Tibial artery (tissue), 4 donors: ENCODE results near the gene DIDO1.

Experiments
- DNase-seq, 2 donors: peaks; one replicate each; pipeline ENCODE4 v3.0.0-alpha.2; 2019
- H3K27ac ChIP-seq, 2 donors: fragments of 200-600 bp; sonication (generic) in 1 of 2; 1 replicate in 1 of 2; 2 replicates in 1 of 2; pipeline ENCODE4 v1.5.1; 2018 to 2019; ENCODE audit warnings: mild to moderate bottlenecking in 1 of 2
- H3K27me3 ChIP-seq, 2 donors: fragments of 200-600 bp; sonication (generic) in 1 of 2; one replicate each; pipeline versions ENCODE4 v1.5.1 to v1.6.0; 2016 to 2019
- H3K36me3 ChIP-seq, 3 donors: fragments of 200-600 bp; sonication (generic) in 2 of 3; one replicate each; pipeline ENCODE4 v1.5.1; 2016 to 2019; ENCODE audit warnings: mild to moderate bottlenecking in 2 of 3
- H3K4me1 ChIP-seq, 4 donors: fragments of 200-600 bp; sonication (generic) in 2 of 4; 1 replicate in 3 of 4; 2 replicates in 1 of 4; pipeline ENCODE4 v1.5.1; 2016 to 2019
- H3K4me3 ChIP-seq, 2 donors: fragments of 200-600 bp; sonication (generic) in 1 of 2; 1 replicate in 1 of 2; 2 replicates in 1 of 2; pipeline ENCODE4 v1.5.1; 2018 to 2019; ENCODE audit warnings: mild to moderate bottlenecking in 2 of 2
- H3K9me3 ChIP-seq, 3 donors: fragments of 200-600 bp; sonication (generic) in 1 of 3; one replicate each; pipeline ENCODE4 v1.5.1; 2016 to 2019
- intact Hi-C: fragments of 100-400 bp; cut with DNase I; formaldehyde crosslinking; loops from one replicate; pipeline ENCODE4 v1.15.0; 2023; ENCODE audit warnings: low total_unique reads
- TF ChIP-seq, protein P1 (sequence below), 2 experiments: fragments of 200-600 bp in 1 of 2; fragments of 450-650 bp in 1 of 2; IDR thresholded peaks; one replicate each; pipeline ENCODE4 v1.5.1; 2017 to 2019; ENCODE audit warnings: antibody characterized with exemption in 2 of 2, mild to moderate bottlenecking in 1 of 2, moderate library complexity in 1 of 2

DIDO1 gene

GRCh38 chr20:62917720-62918119, 8.6 kb downstream of the DIDO1 start:
- Histone ChIP-seq H3K36me3 (peaks cover 3 to 10% (median 4%) of the 10 kb centered on the region in 3 donors), H3K4me3 (no peak overlapping the region), H3K27ac (no peak overlapping the region), H3K4me1 (peaks cover 0 to 98% (median 79%) of the 10 kb centered on the region in 4 donors), H3K27me3 (no peaks in the 10 kb centered on the region), H3K9me3 (no peaks in the 10 kb centered on the region)
- TF ChIP-seq, protein P1, sequence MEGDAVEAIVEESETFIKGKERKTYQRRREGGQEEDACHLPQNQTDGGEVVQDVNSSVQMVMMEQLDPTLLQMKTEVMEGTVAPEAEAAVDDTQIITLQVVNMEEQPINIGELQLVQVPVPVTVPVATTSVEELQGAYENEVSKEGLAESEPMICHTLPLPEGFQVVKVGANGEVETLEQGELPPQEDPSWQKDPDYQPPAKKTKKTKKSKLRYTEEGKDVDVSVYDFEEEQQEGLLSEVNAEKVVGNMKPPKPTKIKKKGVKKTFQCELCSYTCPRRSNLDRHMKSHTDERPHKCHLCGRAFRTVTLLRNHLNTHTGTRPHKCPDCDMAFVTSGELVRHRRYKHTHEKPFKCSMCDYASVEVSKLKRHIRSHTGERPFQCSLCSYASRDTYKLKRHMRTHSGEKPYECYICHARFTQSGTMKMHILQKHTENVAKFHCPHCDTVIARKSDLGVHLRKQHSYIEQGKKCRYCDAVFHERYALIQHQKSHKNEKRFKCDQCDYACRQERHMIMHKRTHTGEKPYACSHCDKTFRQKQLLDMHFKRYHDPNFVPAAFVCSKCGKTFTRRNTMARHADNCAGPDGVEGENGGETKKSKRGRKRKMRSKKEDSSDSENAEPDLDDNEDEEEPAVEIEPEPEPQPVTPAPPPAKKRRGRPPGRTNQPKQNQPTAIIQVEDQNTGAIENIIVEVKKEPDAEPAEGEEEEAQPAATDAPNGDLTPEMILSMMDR (IDR thresholded peaks at IDR 0.05) = no peak
- peak in 1 of 2 donors; percentile 20 for DNase-seq
- intact Hi-C loops = no loop called here

DNA sequence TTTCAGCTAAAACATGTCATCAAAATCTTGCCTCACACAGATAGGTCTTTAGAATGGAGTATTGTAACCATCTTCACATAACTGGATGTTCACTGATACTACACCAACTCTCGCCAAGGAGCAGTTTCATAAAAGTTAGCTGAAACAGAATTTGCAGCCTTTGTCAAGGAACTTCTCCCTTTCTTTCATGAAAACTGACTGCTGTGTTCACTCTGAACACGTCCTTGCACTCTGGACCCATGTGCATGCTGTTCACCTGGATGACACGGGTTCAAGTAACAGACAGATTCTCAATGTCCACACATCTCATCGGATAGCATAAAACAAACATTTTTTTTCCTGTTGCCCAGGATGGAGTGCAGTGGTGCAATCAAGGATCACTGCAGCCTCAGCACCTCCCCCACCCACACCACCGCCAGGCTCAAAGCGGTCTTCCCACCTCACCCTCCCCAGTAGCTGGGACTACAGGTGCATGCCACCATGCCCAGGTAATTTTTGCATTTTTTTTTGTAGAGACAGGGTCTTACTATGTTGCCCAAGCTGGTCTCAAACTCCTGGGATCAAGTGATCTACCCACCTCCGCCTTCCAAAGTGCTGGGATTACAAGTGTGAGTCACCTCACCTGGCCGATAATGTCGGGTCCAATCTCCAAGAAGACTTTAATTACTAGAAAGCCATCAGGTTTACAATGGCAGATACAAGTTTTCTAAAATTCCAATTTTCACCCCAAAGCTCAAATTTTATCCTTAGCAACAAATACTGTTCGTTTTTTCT, 9.4 kb downstream of the DIDO1 start:
- peak in 1 of 2 donors; percentile 27 for DNase-seq
- peaks cover 7 to 18% (median 9%) of the 10 kb centered on the region in 3 donors for H3K36me3 ChIP-seq
- intact Hi-C loops = no loop called here
- peaks cover 0 to 96% (median 73%) of the 10 kb centered on the region in 4 donors for H3K4me1 ChIP-seq
- TF ChIP-seq, protein P1 (IDR thresholded peaks at IDR 0.05) = no peak
- no peaks in the 10 kb centered on the region for H3K27me3 ChIP-seq
- no peak overlapping the region for H3K27ac ChIP-seq
- no peaks in the 10 kb centered on the region for H3K9me3 ChIP-seq
- no peak overlapping the region for H3K4me3 ChIP-seq

GRCh38 chr20:62914970-62915457, 11.3 kb downstream of the DIDO1 start:
- H3K4me3 ChIP-seq = no peak overlapping the region

GRCh38 chr20:62914436-62914835, 11.9 kb downstream of the DIDO1 start:
- Histone ChIP-seq H3K27me3 (no peaks in the 10 kb centered on the region), H3K27ac (no peak overlapping the region), H3K4me3 (no peak overlapping the region), H3K9me3 (no peaks in the 10 kb centered on the region), H3K4me1 (peaks cover 0 to 74% (median 55%) of the 10 kb centered on the region in 4 donors), H3K36me3 (peaks cover 32 to 43% (median 33%) of the 10 kb centered on the region in 3 donors)
- peak in 1 of 2 donors; percentile 49 for DNase-seq
- intact Hi-C loops = no loop called here
- TF ChIP-seq, protein P1 (IDR thresholded peaks at IDR 0.05) = no peak

More at GRCh38 chr20:62914970-62915457, 11.3 kb downstream of the DIDO1 start:
- Histone ChIP-seq H3K36me3 (peaks cover 26 to 37% (median 28%) of the 10 kb centered on the region in 3 donors), H3K9me3 (no peaks in the 10 kb centered on the region), H3K4me1 (peaks cover 0 to 79% (median 61%) of the 10 kb centered on the region in 4 donors), H3K27ac (no peak overlapping the region), H3K27me3 (no peaks in the 10 kb centered on the region)
- DNase-seq = peak in 1 of 2 donors; percentile 56
- TF ChIP-seq, protein P1 (IDR thresholded peaks at IDR 0.05) = no peak
- intact Hi-C loops = no loop called here

DNA sequence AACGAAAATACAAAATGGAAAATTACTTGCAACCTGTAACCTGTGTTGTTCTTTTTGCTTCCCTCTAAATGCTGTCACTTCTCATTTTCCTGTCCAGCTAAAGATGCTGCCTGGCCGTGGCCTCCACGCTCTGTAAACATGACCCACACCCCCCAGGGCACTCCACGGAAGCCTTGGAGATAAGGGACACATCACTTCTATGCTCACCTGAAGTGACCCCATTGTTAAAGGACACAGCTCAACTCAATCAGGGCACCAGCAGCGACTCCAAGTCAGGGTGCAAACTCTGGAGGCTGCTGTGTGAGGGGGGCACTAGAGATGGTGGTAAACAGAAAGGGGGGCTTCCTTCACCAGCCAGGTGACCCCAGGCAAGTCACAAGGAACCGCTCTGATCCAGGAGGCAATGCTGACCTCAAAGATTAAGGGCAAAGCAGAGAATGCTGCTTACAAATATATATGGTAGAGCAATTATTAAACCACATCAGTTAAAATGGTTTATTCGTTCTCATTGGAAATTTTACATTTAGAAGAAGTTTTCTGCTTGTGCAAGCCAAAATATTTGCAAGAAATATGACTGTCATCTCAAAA, 13.2 kb downstream of the DIDO1 start:
- Histone ChIP-seq H3K27me3 (no peaks in the 10 kb centered on the region), H3K4me3 (no peak overlapping the region), H3K9me3 (no peaks in the 10 kb centered on the region), H3K27ac (no peak overlapping the region), H3K4me1 (peaks cover 0 to 62% (median 47%) of the 10 kb centered on the region in 4 donors), H3K36me3 (peaks cover 45 to 56% (median 46%) of the 10 kb centered on the region in 3 donors)
- intact Hi-C loops = no loop called here
- peak in 1 of 2 donors; percentile 19 for DNase-seq
- TF ChIP-seq, protein P1 (IDR thresholded peaks at IDR 0.05) = no peak
